ENCODE results near the gene PPP2CA. TPM values are rescaled to one million over a fixed set of nuclear protein-coding genes. Genes with fewer than 3 reads are reported as not detected.

Gene PPP2CA
- total and polyA plus RNA-seq, 10 of the 15 experiments (the other 5 are each of a cell fraction or from before 2014, with no cell fraction given), result 18.6 to 385 (median 134) TPM

DNA sequence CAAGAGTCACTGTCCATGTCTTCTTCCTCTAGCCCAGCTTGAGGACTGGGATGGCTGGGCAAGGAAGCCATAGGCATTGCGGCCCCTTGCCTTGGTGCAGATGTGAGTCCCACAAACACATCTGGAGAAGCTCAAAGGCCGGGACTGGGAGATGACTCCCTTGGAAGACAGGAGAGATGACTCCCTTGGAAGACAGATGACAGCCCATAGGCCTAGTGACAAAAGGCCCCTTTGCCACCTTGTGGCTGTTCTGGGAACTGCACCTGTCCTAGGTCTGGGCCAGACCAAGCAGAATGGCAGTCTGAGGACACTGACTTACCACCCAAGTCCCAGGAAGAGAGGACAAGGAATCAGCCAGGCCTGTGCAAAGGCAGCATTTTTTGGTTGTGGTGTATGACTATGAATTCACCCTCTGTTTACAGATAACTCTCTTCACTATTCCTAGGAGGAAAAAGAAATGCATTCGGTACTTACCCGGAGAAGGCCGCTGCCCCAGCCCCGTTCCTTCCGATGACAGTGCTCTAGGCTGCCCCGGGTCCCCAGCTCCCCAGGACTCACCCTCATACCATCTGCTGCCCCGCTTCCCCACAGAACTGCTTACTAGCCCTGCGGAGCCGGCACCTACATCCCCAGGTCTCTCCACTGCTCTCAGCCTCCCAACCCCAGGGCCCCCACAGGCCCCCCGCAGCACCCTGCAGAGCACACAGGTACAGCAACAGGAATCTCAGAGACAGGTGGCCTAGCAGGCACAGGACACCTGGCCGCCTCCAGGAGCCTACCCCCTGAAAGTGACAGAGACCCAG, 79.9 kb downstream of the PPP2CA start:
- SMC1A ChIA-PET (ENCODE audit: uncharacterized antibody, unreplicated experiment), result interaction anchor here (0.9 to 21.6 kb wide), 9 partner anchors 7 to 107 kb away, joined by 3 to 441 read pairs (median 4); no protein-coding TSS in a partner anchor

More for the DNA sequence above, 79.9 kb downstream of the PPP2CA start:
- WGBS (ENCODE audit: insufficient coverage, insufficient replicate concordance, low lambda C conversion rate, missing lambda C conversion rate), result 79% methylated on average over 13 of the region's 13 CpGs
- H3K4me2 ChIP-seq (ENCODE audit: control insufficient read depth, insufficient read depth), result no peak overlapping the region
- in situ Hi-C loops (cut with MboI) (no loop called here), intact Hi-C loops (cut with micrococcal nuclease; ENCODE audit: unreplicated experiment) (loop anchor here (1.0 kb wide), 2 partner anchors 14 to 107 kb away; no protein-coding TSS in a partner anchor)
- no TSS peak for BruUV-seq (replicated peaks)
- ATAC-seq (peak; percentile 86), FAIRE-seq (peak; percentile 27), DNase-seq (ENCODE audit: low read depth, low spot score) (no peak)
- peaks cover 36 to 37% of the 10 kb centered on the region in 2 experiments for H3K36me3 ChIP-seq (ENCODE audit: control insufficient read depth in 2 of 2, insufficient read depth in 2 of 2, low read length in 1 of 2)
- no peak overlapping the region for H3K4me3 ChIP-seq
- H3K9ac ChIP-seq (ENCODE audit: control insufficient read depth, insufficient read depth, low read length), result no peak overlapping the region
- no peaks in the 10 kb centered on the region for H4K20me1 ChIP-seq (ENCODE audit: control insufficient read depth, insufficient read depth)
- RAD21 ChIA-PET (ENCODE audit: unreplicated experiment), result interaction anchor here (0.9 to 5.8 kb wide), 14 partner anchors 13 to 146 kb away, joined by 3 to 63 read pairs (median 6); no protein-coding TSS in a partner anchor
- no peak overlapping the region for H2AFZ ChIP-seq (ENCODE audit: control insufficient read depth, low read depth, low read length)
- no peaks in the 10 kb centered on the region for H3K79me2 ChIP-seq (ENCODE audit: control insufficient read depth, insufficient read depth, low read length)
- POLR2A ChIA-PET, result interaction anchor here (0.7 to 1.6 kb wide), 6 partner anchors 7 to 106 kb away, joined by 3 to 8 read pairs (median 4); no protein-coding TSS in a partner anchor
- no peaks in the 10 kb centered on the region for H3K9me3 ChIP-seq (replicated peaks; ENCODE audit: control insufficient read depth, insufficient read depth, low read length)
- TF ChIP-seq, protein P1, sequence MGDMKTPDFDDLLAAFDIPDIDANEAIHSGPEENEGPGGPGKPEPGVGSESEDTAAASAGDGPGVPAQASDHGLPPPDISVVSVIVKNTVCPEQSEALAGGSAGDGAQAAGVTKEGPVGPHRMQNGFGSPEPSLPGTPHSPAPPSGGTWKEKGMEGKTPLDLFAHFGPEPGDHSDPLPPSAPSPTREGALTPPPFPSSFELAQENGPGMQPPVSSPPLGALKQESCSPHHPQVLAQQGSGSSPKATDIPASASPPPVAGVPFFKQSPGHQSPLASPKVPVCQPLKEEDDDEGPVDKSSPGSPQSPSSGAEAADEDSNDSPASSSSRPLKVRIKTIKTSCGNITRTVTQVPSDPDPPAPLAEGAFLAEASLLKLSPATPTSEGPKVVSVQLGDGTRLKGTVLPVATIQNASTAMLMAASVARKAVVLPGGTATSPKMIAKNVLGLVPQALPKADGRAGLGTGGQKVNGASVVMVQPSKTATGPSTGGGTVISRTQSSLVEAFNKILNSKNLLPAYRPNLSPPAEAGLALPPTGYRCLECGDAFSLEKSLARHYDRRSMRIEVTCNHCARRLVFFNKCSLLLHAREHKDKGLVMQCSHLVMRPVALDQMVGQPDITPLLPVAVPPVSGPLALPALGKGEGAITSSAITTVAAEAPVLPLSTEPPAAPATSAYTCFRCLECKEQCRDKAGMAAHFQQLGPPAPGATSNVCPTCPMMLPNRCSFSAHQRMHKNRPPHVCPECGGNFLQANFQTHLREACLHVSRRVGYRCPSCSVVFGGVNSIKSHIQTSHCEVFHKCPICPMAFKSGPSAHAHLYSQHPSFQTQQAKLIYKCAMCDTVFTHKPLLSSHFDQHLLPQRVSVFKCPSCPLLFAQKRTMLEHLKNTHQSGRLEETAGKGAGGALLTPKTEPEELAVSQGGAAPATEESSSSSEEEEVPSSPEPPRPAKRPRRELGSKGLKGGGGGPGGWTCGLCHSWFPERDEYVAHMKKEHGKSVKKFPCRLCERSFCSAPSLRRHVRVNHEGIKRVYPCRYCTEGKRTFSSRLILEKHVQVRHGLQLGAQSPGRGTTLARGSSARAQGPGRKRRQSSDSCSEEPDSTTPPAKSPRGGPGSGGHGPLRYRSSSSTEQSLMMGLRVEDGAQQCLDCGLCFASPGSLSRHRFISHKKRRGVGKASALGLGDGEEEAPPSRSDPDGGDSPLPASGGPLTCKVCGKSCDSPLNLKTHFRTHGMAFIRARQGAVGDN (IDR thresholded peaks at IDR 0.05), result peak; percentile 74
- TF ChIP-seq IKZF1 (conservative IDR thresholded peaks at IDR 0.05), result 0 out of 2 replicates have a peak, but pooled peaks have one; percentile 28
- no peak for TF ChIP-seq ZNF207 (IDR thresholded peaks at IDR 0.05; ENCODE audit: borderline replicate concordance)
- peak; percentile 66; the same call in 1 of the 2 replicates for TF ChIP-seq YY1 (IDR thresholded peaks at IDR 0.05; ENCODE audit: low read depth, low read length)
- TF ChIP-seq ESRRA (IDR thresholded peaks at IDR 0.05; ENCODE audit: low read length), result no peak
- peak; percentile 90 for TF ChIP-seq SMC3 (IDR thresholded peaks at IDR 0.05; ENCODE audit: borderline replicate concordance, low read length)
- peak; percentile 85 for TF ChIP-seq RAD21 (IDR thresholded peaks at IDR 0.05; ENCODE audit: insufficient read depth, low read depth, low read length)
- TF ChIP-seq NRF1 (conservative IDR thresholded peaks at IDR 0.05; ENCODE audit: low read depth, low read length), result no peak
- TF ChIP-seq EGR1 (IDR thresholded peaks at IDR 0.05; ENCODE audit: borderline replicate concordance in 1 of 2, low read depth in 2 of 2, low read length in 2 of 2), result 0 out of 3 replicates have a peak, but pooled peaks of 1 of the 2 experiments have one; percentile 9
- TF ChIP-seq CREM (IDR thresholded peaks at IDR 0.05; ENCODE audit: low read depth), result no peak
- peak; percentile 20; the same call in 1 of the 2 replicates for TF ChIP-seq SMARCA5 (IDR thresholded peaks at IDR 0.05)
- 0 out of 2 replicates have a peak, but pooled peaks have one; percentile 36 for TF ChIP-seq RB1 (IDR thresholded peaks at IDR 0.05; ENCODE audit: borderline replicate concordance)
- TF ChIP-seq, protein P2, sequence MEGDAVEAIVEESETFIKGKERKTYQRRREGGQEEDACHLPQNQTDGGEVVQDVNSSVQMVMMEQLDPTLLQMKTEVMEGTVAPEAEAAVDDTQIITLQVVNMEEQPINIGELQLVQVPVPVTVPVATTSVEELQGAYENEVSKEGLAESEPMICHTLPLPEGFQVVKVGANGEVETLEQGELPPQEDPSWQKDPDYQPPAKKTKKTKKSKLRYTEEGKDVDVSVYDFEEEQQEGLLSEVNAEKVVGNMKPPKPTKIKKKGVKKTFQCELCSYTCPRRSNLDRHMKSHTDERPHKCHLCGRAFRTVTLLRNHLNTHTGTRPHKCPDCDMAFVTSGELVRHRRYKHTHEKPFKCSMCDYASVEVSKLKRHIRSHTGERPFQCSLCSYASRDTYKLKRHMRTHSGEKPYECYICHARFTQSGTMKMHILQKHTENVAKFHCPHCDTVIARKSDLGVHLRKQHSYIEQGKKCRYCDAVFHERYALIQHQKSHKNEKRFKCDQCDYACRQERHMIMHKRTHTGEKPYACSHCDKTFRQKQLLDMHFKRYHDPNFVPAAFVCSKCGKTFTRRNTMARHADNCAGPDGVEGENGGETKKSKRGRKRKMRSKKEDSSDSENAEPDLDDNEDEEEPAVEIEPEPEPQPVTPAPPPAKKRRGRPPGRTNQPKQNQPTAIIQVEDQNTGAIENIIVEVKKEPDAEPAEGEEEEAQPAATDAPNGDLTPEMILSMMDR (IDR thresholded peaks at IDR 0.05 in 2 of 3, conservative IDR thresholded peaks at IDR 0.05 in 1 of 3; ENCODE audit: control insufficient read depth in 2 of 3, extremely low read depth in 1 of 3, insufficient read depth in 1 of 3, low read depth in 3 of 3, low read length in 3 of 3), result peak; percentile 92 to 96 (median 94)
- 0 out of 2 replicates have a peak overlapping the region, but pooled peaks have one; percentile 22 for H3K27ac ChIP-seq (ENCODE audit: control insufficient read depth, insufficient read depth)
- H3K4me1 ChIP-seq (ENCODE audit: control insufficient read depth, insufficient read depth, low read length), result peaks cover 3% of the 10 kb centered on the region
- H3K27me3 ChIP-seq (replicated peaks in 1 of 2; ENCODE audit: control insufficient read depth in 2 of 2, insufficient read depth in 2 of 2, low read length in 1 of 2), result no peaks in the 10 kb centered on the region
- CTCF ChIA-PET, result interaction anchor here (0.6 to 24.1 kb wide), 27 partner anchors 8 to 1724 kb away, joined by 3 to 792 read pairs (median 4); no protein-coding TSS in a partner anchor

Data from GM12878 (cell line).